Trophoblast cell (in vitro differentiated cells and primary cell): ENCODE results near the gene KL.

Source experiments
- DNase-seq, 2 donors: peaks; one replicate each; pipeline ENCODE4 v3.0.0-alpha.2; 2016
- H2AFZ ChIP-seq: 2 replicates; pipeline ENCODE4 v1.6.1; 2013; ENCODE audit warnings: low read length, moderate library complexity, mild to moderate bottlenecking; ENCODE audit not compliant: insufficient read depth, poor library complexity
- H2AK5ac ChIP-seq: 2 replicates; pipeline ENCODE4 v1.6.1; 2013; ENCODE audit warnings: mild to moderate bottlenecking, low read length
- H2BK120ac ChIP-seq: 2 replicates; pipeline ENCODE4 v1.6.1; 2013; ENCODE audit warnings: low read length, mild to moderate bottlenecking, moderate library complexity; ENCODE audit not compliant: insufficient read depth, poor library complexity
- H2BK12ac ChIP-seq: 2 replicates; pipeline ENCODE4 v1.6.1; 2013; ENCODE audit warnings: mild to moderate bottlenecking, low read length, moderate library complexity
- H2BK5ac ChIP-seq: 2 replicates; pipeline ENCODE4 v1.6.1; 2013; ENCODE audit warnings: low read length, low read depth, moderate library complexity, mild to moderate bottlenecking; ENCODE audit not compliant: poor library complexity
- H3K14ac ChIP-seq: 2 replicates; pipeline ENCODE4 v1.6.1; 2013; ENCODE audit warnings: mild to moderate bottlenecking, low read length
- H3K18ac ChIP-seq: 2 replicates; pipeline ENCODE4 v1.6.1; 2013; ENCODE audit warnings: mild to moderate bottlenecking, low read length
- H3K23ac ChIP-seq: 2 replicates; pipeline ENCODE4 v1.6.1; 2013; ENCODE audit warnings: low read length
- H3K27ac ChIP-seq: 2 replicates; pipeline ENCODE4 v1.5.1; 2013; ENCODE audit warnings: low read depth, mild to moderate bottlenecking, inconsistent platforms, low read length, moderate library complexity
- H3K27me3 ChIP-seq: 2 replicates; pipeline ENCODE4 v1.6.1; 2013; ENCODE audit warnings: inconsistent platforms, mild to moderate bottlenecking, low read length, moderate library complexity; ENCODE audit not compliant: insufficient read depth
- H3K36me3 ChIP-seq, 2 experiments: 1 replicate in 1 of 2; 2 replicates in 1 of 2; pipeline ENCODE4 v1.6.1; 2013; ENCODE audit warnings: low read length in 2 of 2, mild to moderate bottlenecking in 2 of 2, moderate library complexity in 1 of 2; ENCODE audit not compliant: insufficient read depth in 2 of 2, control insufficient read depth in 1 of 2
- H3K4ac ChIP-seq: 2 replicates; pipeline ENCODE4 v1.6.1; 2013; ENCODE audit warnings: low read depth, mild to moderate bottlenecking, low read length, moderate library complexity
- H3K4me1 ChIP-seq, 2 experiments: 1 replicate in 1 of 2; 2 replicates in 1 of 2; pipeline ENCODE4 v1.6.1; 2013; ENCODE audit warnings: low read length in 2 of 2, mild to moderate bottlenecking in 2 of 2, moderate library complexity in 1 of 2; ENCODE audit not compliant: insufficient read depth in 2 of 2, control insufficient read depth in 1 of 2
- H3K4me2 ChIP-seq: 2 replicates; pipeline ENCODE4 v1.6.1; 2013; ENCODE audit warnings: inconsistent platforms, mild to moderate bottlenecking, low read length, moderate library complexity
- H3K4me3 ChIP-seq: 2 replicates; pipeline ENCODE4 v1.5.1; 2013; ENCODE audit warnings: mild to moderate bottlenecking, low read depth, low read length, inconsistent platforms
- H3K79me1 ChIP-seq: one replicate; pipeline ENCODE4 v1.6.1; 2013; ENCODE audit warnings: low read length
- H3K79me2 ChIP-seq: 2 replicates; pipeline ENCODE4 v1.6.1; 2013; ENCODE audit warnings: low read length, mild to moderate bottlenecking; ENCODE audit not compliant: control insufficient read depth, insufficient read depth, poor library complexity
- H3K9ac ChIP-seq: 2 replicates; pipeline ENCODE4 v1.6.1; 2013; ENCODE audit warnings: mild to moderate bottlenecking, low read length
- H3K9me3 ChIP-seq: 2 replicates; pipeline ENCODE4 v1.6.1; 2013; ENCODE audit warnings: low read depth, mild to moderate bottlenecking, control low read depth, inconsistent platforms, low read length; ENCODE audit not compliant: insufficient read depth
- H4K12ac ChIP-seq: 2 replicates; pipeline ENCODE4 v1.6.1; 2013; ENCODE audit warnings: low read depth, mild to moderate bottlenecking, low read length, moderate library complexity
- H4K8ac ChIP-seq: 2 replicates; pipeline ENCODE4 v1.6.1; 2013; ENCODE audit warnings: low read depth, mild to moderate bottlenecking, low read length, moderate library complexity
- H4K91ac ChIP-seq: one replicate; pipeline ENCODE4 v1.6.1; 2013; ENCODE audit warnings: low read depth, mild to moderate bottlenecking, low read length, moderate library complexity
- WGBS: extraction: QIAGEN DNeasy Blood & Tissue Kit; methylation state at CpG from one replicate; pipeline ENCODE4 v1.1.7; 2013; ENCODE audit warnings: missing lambda C conversion rate; ENCODE audit not compliant: insufficient read length, insufficient coverage; ENCODE audit errors: extremely low coverage; 5-methylcytosine and 5-hydroxymethylcytosine counted together

Gene KL

DNA sequence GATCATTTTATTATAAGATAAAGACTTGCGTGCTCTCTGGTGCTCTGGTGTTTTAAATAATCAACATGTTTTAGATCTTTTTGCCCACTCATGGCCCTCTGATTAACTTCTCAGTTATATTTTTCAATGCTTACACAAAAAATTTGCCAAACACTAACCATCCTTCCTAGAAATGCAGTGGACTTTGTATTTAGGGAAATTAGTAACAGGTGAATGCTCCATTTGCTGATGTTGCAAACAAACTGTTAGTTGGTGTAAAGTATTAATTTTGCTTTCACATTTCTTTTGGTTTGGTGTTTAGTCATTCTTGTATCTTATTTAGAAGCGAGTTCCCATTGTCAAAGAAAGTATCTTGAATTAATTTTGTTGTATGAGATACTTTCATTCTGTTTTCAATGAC lies 2.7 kb downstream of the KL start:
- no peak overlapping the region for H3K18ac ChIP-seq
- WGBS, result no CpG with 5 or more reads among the region's 2 CpGs
- H3K9me3 ChIP-seq, result peaks cover 7% of the 10 kb centered on the region
- H3K79me2 ChIP-seq, result no peaks in the 10 kb centered on the region
- peaks cover 24% of the 10 kb centered on the region for H3K27me3 ChIP-seq
- no peak overlapping the region for H2BK12ac ChIP-seq
- H4K12ac ChIP-seq, result no peak overlapping the region
- no peak overlapping the region for H3K14ac ChIP-seq
- no peak overlapping the region for H2AFZ ChIP-seq
- no peak overlapping the region for H4K8ac ChIP-seq
- no peak overlapping the region for H2AK5ac ChIP-seq
- H4K91ac ChIP-seq, result no peak overlapping the region
- no peaks in the 10 kb centered on the region for H3K79me1 ChIP-seq
- no peak overlapping the region for H2BK120ac ChIP-seq
- no peak overlapping the region for H3K4ac ChIP-seq
- H3K4me3 ChIP-seq, result no peak overlapping the region
- H2BK5ac ChIP-seq, result no peak overlapping the region
- peaks cover 13 to 14% of the 10 kb centered on the region in 2 experiments for H3K4me1 ChIP-seq
- DNase-seq, result no peak
- no peak overlapping the region for H3K23ac ChIP-seq
- H3K36me3 ChIP-seq, result no peaks in the 10 kb centered on the region
- no peak overlapping the region for H3K4me2 ChIP-seq
- H3K9ac ChIP-seq, result no peak overlapping the region
- H3K27ac ChIP-seq, result no peak overlapping the region

DNA sequence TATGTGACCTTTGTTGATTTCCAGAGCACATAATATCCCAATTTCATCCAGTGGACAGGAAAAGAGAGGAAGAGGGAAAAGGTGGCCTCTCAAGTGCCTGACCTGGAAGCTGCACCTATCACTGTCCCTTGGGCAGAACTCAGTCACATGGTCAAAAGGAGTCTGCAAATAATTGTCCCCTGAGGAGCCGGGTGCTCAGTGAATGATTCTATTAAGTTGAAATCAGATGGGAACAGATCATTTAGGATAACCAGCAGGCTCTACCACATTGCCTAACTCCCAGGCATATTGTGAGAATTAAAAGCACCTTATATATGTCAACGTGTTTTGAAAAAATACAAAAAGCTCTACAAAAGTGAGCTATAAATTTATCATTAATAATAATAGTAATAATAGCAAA lies 6.8 kb downstream of the KL start:
- H3K4me1 ChIP-seq, result no peaks in the 10 kb centered on the region

DNA sequence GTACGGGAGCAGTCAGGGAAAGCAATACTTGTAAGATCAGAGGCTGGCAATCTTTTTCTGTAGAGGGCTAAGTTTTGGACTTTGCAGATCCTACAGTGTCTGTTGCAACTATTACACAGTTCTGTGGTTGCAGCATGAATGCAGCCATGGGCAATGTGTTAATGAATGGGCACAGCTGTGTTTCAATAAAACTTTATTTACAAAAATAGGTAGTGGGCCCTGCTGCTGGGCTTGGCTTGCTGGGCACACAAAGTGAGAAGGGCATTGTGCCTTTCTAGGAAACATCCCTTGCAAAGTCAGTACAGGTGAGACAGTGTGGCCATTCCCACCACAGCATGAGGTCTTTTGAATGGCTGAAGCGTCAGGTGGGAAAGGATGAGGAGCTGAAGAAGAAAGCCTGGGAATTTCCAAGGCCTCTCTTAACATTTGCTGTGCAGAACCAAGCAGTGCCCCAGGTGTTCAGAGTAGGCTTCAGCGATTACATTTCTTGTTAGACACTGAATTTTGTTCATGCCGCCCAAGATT lies 9.1 kb downstream of the KL start:
- Histone ChIP-seq H3K9me3 (peaks cover 1% of the 10 kb centered on the region), H3K4me3 (no peak overlapping the region), H3K4me2 (no peak overlapping the region), H3K23ac (no peak overlapping the region), H4K12ac (no peak overlapping the region), H3K27ac (no peak overlapping the region), H3K79me2 (no peaks in the 10 kb centered on the region), H2AK5ac (no peak overlapping the region), H3K36me3 (no peaks in the 10 kb centered on the region), H2AFZ (no peak overlapping the region), H3K18ac (no peak overlapping the region), H2BK5ac (no peak overlapping the region), H3K4ac (no peak overlapping the region), H3K9ac (no peak overlapping the region), H3K79me1 (no peaks in the 10 kb centered on the region), H2BK12ac (no peak overlapping the region), H2BK120ac (no peak overlapping the region), H3K14ac (no peak overlapping the region), H4K8ac (no peak overlapping the region), H4K91ac (no peak overlapping the region), H3K4me1 (no peaks in the 10 kb centered on the region), H3K27me3 (no peaks in the 10 kb centered on the region)
- DNase-seq, result no peak
- no CpG with 5 or more reads among the region's 4 CpGs for WGBS

More for the DNA sequence above, 6.8 kb downstream of the KL start:
- H3K4me2 ChIP-seq, result no peak overlapping the region
- no peak overlapping the region for H2BK12ac ChIP-seq
- no peaks in the 10 kb centered on the region for H3K79me2 ChIP-seq
- no peaks in the 10 kb centered on the region for H3K27me3 ChIP-seq
- H3K14ac ChIP-seq, result no peak overlapping the region
- no peak overlapping the region for H4K8ac ChIP-seq
- no peak overlapping the region for H4K12ac ChIP-seq
- H3K18ac ChIP-seq, result no peak overlapping the region
- H2BK5ac ChIP-seq, result no peak overlapping the region
- DNase-seq, result no peak
- no peak overlapping the region for H2AK5ac ChIP-seq
- H4K91ac ChIP-seq, result no peak overlapping the region
- H3K4me3 ChIP-seq, result no peak overlapping the region
- H3K27ac ChIP-seq, result no peak overlapping the region
- H3K23ac ChIP-seq, result no peak overlapping the region
- H3K9me3 ChIP-seq, result peaks cover 1% of the 10 kb centered on the region
- no peak overlapping the region for H2AFZ ChIP-seq
- no peaks in the 10 kb centered on the region for H3K36me3 ChIP-seq
- no CpG with 5 or more reads among the region's 2 CpGs for WGBS
- H2BK120ac ChIP-seq, result no peak overlapping the region
- H3K4ac ChIP-seq, result no peak overlapping the region
- H3K79me1 ChIP-seq, result no peaks in the 10 kb centered on the region
- H3K9ac ChIP-seq, result no peak overlapping the region

DNA sequence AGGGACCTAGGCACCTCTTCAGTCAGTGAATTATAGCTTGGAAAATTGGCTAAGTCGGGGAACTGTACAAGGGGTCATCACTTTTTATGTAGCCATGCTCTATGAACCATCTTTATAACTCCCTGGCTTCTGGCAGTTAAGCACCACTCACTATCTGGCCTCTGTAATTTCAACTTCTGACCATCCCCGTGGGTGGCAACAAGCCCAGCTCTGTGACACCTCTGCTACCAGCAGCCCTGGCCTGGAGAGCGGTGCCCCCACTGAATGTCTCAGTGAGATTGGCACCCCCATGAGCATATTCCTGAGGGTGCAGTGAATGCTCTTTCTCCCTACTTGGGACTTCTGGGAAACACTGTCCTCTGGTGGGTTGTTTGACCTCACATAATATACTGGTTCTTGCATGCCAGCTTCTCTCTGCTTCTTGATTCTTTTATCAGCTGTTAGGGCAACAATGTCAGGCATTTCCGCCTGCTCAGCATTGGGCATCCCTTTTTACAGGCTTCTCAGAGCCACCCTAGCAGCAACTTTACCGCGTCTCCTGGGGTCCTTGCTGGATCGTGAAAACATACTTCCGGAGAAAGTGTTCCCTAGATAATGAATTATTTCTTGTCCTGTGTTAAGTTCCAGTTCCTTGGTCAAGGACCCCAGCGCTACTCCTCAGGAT lies 10.4 kb downstream of the KL start:
- H3K18ac ChIP-seq, result no peak overlapping the region
- H3K4me2 ChIP-seq, result no peak overlapping the region
- H3K27ac ChIP-seq, result no peak overlapping the region
- H4K12ac ChIP-seq, result no peak overlapping the region
- DNase-seq, result no peak
- H4K91ac ChIP-seq, result no peak overlapping the region
- H3K36me3 ChIP-seq, result no peaks in the 10 kb centered on the region
- no peak overlapping the region for H3K14ac ChIP-seq
- no peaks in the 10 kb centered on the region for H3K79me1 ChIP-seq
- no peaks in the 10 kb centered on the region for H3K4me1 ChIP-seq
- H2BK120ac ChIP-seq, result no peak overlapping the region
- no peak overlapping the region for H3K23ac ChIP-seq
- no peak overlapping the region for H2BK5ac ChIP-seq
- no peak overlapping the region for H3K4ac ChIP-seq
- H3K9me3 ChIP-seq, result peaks cover 1% of the 10 kb centered on the region
- no CpG with 5 or more reads among the region's 9 CpGs for WGBS
- H3K79me2 ChIP-seq, result no peaks in the 10 kb centered on the region
- H4K8ac ChIP-seq, result no peak overlapping the region
- H2BK12ac ChIP-seq, result no peak overlapping the region
- no peaks in the 10 kb centered on the region for H3K27me3 ChIP-seq
- no peak overlapping the region for H3K4me3 ChIP-seq
- H2AFZ ChIP-seq, result no peak overlapping the region
- no peak overlapping the region for H2AK5ac ChIP-seq
- no peak overlapping the region for H3K9ac ChIP-seq
